Vagina (tissue), 2 donors: Measurements from ENCODE around the gene NUDT3.

Source experiments
- CTCF ChIP-seq, 3 experiments: fragments of 450-650 bp in 2 of 3; fragments of 200-600 bp in 1 of 3; sonication (generic) in 1 of 3; IDR thresholded peaks; one replicate each; pipeline ENCODE4 v1.5.1; 2017 to 2019; ENCODE audit warnings: antibody characterized with exemption in 3 of 3, mild to moderate bottlenecking in 2 of 3, moderate library complexity in 2 of 3
- POLR2A ChIP-seq, 2 donors: fragments of 450-650 bp; IDR thresholded peaks; one replicate each; pipeline ENCODE4 v1.6.1; 2017; ENCODE audit warnings: antibody characterized with exemption in 2 of 2, mild to moderate bottlenecking in 2 of 2, moderate library complexity in 2 of 2
- POLR2AphosphoS5 ChIP-seq, 2 donors: sonication (generic); formaldehyde crosslinking; IDR thresholded peaks; one replicate each; pipeline ENCODE4 v1.9.0; 2017; ENCODE audit warnings: antibody characterized with exemption in 2 of 2, mild to moderate bottlenecking in 2 of 2, low read depth in 1 of 2; ENCODE audit not compliant: insufficient read depth in 1 of 2

DNA sequence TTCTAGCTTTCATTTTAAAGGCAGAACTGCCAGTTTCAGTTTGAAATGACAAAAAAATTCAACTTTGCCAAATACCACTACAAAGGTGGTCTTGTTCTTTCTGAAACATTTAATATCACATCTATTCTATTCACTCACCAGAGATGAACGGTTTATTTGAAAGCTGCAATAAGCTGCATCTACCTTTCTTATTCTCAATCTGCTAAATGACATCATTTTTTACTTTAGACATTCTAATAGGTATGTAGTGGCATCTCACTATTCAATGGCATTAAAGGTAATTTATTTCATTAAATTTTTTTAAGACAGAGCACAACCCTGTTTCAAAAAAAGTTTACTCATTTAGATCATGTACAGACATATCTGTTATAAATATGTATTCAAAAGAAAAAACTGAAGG lies 77.2 kb downstream of the NUDT3 start:
- TF ChIP-seq POLR2A (IDR thresholded peaks at IDR 0.05), result no peak
- TF ChIP-seq CTCF (IDR thresholded peaks at IDR 0.05), result no peak
- TF ChIP-seq POLR2AphosphoS5 (IDR thresholded peaks at IDR 0.05; ENCODE audit: insufficient read depth in 1 of 2, low read depth in 1 of 2), result no peak
